Upper lobe of left lung (tissue), 6 donors: ENCODE measurements around the gene ZNF366. TPM values are rescaled to one million over a fixed set of nuclear protein-coding genes. Genes with fewer than 3 reads are reported as not detected.
A peak's percentile ranks its signal among the peaks of the same experiment; 100 is the strongest.

Source experiments
- ATAC-seq, 2 donors: fragments of 200-7000 bp; cut with Tn5 transposase; one replicate each; pipeline ENCODE4 v1.9.1; 2022; ENCODE audit warnings: mild to moderate bottlenecking in 2 of 2, moderate library complexity in 2 of 2; ENCODE audit not compliant: low FRiP score in 2 of 2
- DNase-seq, 2 donors: peaks; one replicate each; pipeline ENCODE4 v3.0.0-alpha.2; 2019 to 2020
- H3K27ac ChIP-seq, 4 donors: fragments of 200-600 bp; sonication (generic); one replicate each; pipeline ENCODE4 v1.5.1; 2016 to 2019
- H3K27me3 ChIP-seq, 4 donors: fragments of 200-600 bp; sonication (generic); one replicate each; pipeline ENCODE4 v1.5.1; 2017 to 2019
- H3K36me3 ChIP-seq, 4 donors: fragments of 200-600 bp; sonication (generic); one replicate each; pipeline ENCODE4 v1.5.1; 2016 to 2019
- H3K4me1 ChIP-seq, 4 donors: fragments of 200-600 bp; sonication (generic); one replicate each; pipeline ENCODE4 v1.5.1; 2018 to 2019
- H3K4me3 ChIP-seq, 4 donors: fragments of 200-600 bp; sonication (generic); one replicate each; pipeline ENCODE4 v1.5.1; 2017 to 2019; ENCODE audit warnings: mild to moderate bottlenecking in 2 of 4, moderate library complexity in 1 of 4
- H3K9me3 ChIP-seq, 4 donors: fragments of 200-600 bp; sonication (generic); one replicate each; pipeline ENCODE4 v1.5.1; 2018 to 2019
- EP300 ChIP-seq, 4 donors: sonication (generic); formaldehyde crosslinking; IDR thresholded peaks; one replicate each; pipeline ENCODE4 v1.5.1; 2017; ENCODE audit warnings: antibody characterized with exemption in 4 of 4, control low read depth in 2 of 4
- POLR2A ChIP-seq, 4 donors: fragments of 450-650 bp; IDR thresholded peaks; one replicate each; pipeline ENCODE4 v1.5.1; 2016 to 2017; ENCODE audit warnings: antibody characterized with exemption in 4 of 4, mild to moderate bottlenecking in 2 of 4
- POLR2AphosphoS5 ChIP-seq, 2 donors: sonication (generic); formaldehyde crosslinking; IDR thresholded peaks; one replicate each; pipeline ENCODE4 v1.5.1; 2017; ENCODE audit warnings: antibody characterized with exemption in 2 of 2
- WGBS, 2 donors: methylation state at CpG; one replicate each; pipeline ENCODE4 v1.1.5; 2017 to 2018; 5-methylcytosine and 5-hydroxymethylcytosine counted together
- total RNA-seq, 6 donors: library from RNA; depleted of rRNA in 4 of 6; stranded (reverse); fragments of >200 nt in 4 of 6; gene quantifications; one replicate each; pipeline versions ENCODE4 v1.1.0 to v1.2.1, GENCODE V29; 2016 to 2021
- TF ChIP-seq, protein P1 (sequence below), 6 experiments: fragments of 450-650 bp in 4 of 6; fragments of 200-600 bp in 2 of 6; sonication (generic) in 2 of 6; IDR thresholded peaks; one replicate each; pipeline ENCODE4 v1.5.1; 2016 to 2019; ENCODE audit warnings: antibody characterized with exemption in 6 of 6
- donor health status: DM: no; HTN: no; CAD: no; lungs with moderate emphysema.
- donor health status: DM: no; HTN: yes; CAD: no; lungs with severe emphysema.

The ZNF366 gene
- total RNA-seq, 6 donors from 2014 or later, result 3.1 to 12.4 (median 6.3) TPM

GRCh38 chr5:72474516-72474915 is 32.7 kb downstream of the ZNF366 start:
- Histone ChIP-seq H3K4me3 (no peak overlapping the region), H3K27me3 (no peaks in the 10 kb centered on the region), H3K36me3 (no peaks in the 10 kb centered on the region), H3K4me1 (peaks cover 7 to 10% (median 9%) of the 10 kb centered on the region in 4 donors), H3K9me3 (no peaks in the 10 kb centered on the region), H3K27ac (no peak overlapping the region)
- TF ChIP-seq POLR2A (IDR thresholded peaks at IDR 0.05) (no peak), POLR2AphosphoS5 (IDR thresholded peaks at IDR 0.05) (no peak), EP300 (IDR thresholded peaks at IDR 0.05) (no peak)
- TF ChIP-seq, protein P1, sequence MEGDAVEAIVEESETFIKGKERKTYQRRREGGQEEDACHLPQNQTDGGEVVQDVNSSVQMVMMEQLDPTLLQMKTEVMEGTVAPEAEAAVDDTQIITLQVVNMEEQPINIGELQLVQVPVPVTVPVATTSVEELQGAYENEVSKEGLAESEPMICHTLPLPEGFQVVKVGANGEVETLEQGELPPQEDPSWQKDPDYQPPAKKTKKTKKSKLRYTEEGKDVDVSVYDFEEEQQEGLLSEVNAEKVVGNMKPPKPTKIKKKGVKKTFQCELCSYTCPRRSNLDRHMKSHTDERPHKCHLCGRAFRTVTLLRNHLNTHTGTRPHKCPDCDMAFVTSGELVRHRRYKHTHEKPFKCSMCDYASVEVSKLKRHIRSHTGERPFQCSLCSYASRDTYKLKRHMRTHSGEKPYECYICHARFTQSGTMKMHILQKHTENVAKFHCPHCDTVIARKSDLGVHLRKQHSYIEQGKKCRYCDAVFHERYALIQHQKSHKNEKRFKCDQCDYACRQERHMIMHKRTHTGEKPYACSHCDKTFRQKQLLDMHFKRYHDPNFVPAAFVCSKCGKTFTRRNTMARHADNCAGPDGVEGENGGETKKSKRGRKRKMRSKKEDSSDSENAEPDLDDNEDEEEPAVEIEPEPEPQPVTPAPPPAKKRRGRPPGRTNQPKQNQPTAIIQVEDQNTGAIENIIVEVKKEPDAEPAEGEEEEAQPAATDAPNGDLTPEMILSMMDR (IDR thresholded peaks at IDR 0.05), result no peak
- DNase-seq, result no peak
- ATAC-seq, result no peak

DNA sequence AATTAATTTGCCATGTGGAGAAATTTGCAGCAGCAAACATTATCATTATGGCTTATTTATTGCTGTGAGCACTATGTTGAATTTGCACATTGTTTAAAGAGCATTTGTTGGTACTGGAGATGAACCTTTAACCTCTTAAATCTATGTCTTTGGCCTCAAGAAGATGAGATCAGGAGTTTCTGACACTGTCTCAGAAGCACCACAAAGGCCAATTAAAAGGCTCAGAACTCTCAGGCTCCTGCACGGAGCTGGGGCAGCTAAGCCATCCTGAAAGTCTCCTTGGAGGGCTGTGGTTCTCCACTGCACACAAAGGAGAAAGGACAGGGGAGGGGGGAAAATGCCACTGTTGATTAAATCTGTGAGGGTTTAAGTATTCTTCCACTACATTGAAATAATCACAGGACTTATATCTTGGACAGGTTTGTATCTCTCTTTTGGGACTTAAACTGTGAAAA is 33.1 kb downstream of the ZNF366 start:
- ATAC-seq, result no peak
- 78 to 86% methylated on average over 1 of the region's 1 CpG for WGBS, 2 donors
- Histone ChIP-seq H3K4me3 (no peak overlapping the region), H3K4me1 (peaks cover 7 to 10% (median 8%) of the 10 kb centered on the region in 4 donors), H3K27ac (no peak overlapping the region), H3K36me3 (no peaks in the 10 kb centered on the region), H3K9me3 (no peaks in the 10 kb centered on the region), H3K27me3 (no peaks in the 10 kb centered on the region)
- TF ChIP-seq EP300 (IDR thresholded peaks at IDR 0.05) (no peak), POLR2AphosphoS5 (IDR thresholded peaks at IDR 0.05) (no peak), POLR2A (IDR thresholded peaks at IDR 0.05) (no peak)
- TF ChIP-seq, protein P1 (IDR thresholded peaks at IDR 0.05), result no peak
- DNase-seq, result no peak

DNA sequence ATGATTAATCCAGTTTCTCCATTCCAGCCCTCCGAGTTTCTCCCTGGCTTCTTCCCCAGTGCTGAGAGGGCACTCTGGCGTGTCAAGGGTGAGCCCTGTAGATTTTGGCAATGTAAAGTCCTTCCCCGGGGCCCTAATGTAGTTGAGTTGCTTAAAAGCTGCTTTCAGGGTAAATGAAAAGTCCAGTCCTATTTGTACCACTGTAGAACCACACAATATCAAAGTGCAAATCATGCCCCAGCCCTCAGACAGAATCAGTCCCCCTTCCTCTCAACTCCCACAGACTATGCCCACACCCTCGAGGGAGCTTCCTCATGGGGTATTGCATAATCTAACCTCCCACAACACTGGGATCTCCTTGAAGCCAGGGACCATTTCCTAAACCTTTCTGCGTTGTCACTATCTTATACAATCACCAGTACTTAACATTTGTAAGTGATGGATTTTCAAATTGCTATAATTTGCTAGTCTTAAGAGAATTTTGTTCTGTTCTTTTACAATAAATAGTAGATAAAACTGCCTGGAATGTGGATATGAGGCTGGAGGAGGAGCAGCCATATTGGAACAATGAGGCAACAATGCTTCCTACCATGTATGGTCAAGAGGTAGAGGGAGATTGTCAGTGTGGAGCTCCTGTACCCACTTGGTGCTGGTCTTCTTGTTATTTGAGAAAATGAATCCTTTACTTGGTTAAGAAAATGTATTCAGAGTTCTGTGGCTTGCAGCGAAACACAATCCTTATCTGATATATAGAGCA is 34.4 kb downstream of the ZNF366 start:
- Histone ChIP-seq H3K27me3 (no peaks in the 10 kb centered on the region), H3K36me3 (no peaks in the 10 kb centered on the region), H3K9me3 (no peaks in the 10 kb centered on the region), H3K4me3 (no peak overlapping the region), H3K4me1 (peaks cover 0 to 9% (median 5%) of the 10 kb centered on the region in 4 donors), H3K27ac (peak overlapping the region in 3 of 4 donors; percentile 26 to 38 (median 28))
- TF ChIP-seq EP300 (IDR thresholded peaks at IDR 0.05) (peak in 1 of 4 donors; percentile 8), POLR2A (IDR thresholded peaks at IDR 0.05) (no peak), POLR2AphosphoS5 (IDR thresholded peaks at IDR 0.05) (peak in 1 of 2 donors; percentile 30)
- TF ChIP-seq, protein P1 (IDR thresholded peaks at IDR 0.05), result no peak
- DNase-seq (no peak), ATAC-seq (peak; percentile 54 to 82)
- WGBS, 2 donors, result 34 to 59% methylated on average over 6 of the region's 6 CpGs

DNA sequence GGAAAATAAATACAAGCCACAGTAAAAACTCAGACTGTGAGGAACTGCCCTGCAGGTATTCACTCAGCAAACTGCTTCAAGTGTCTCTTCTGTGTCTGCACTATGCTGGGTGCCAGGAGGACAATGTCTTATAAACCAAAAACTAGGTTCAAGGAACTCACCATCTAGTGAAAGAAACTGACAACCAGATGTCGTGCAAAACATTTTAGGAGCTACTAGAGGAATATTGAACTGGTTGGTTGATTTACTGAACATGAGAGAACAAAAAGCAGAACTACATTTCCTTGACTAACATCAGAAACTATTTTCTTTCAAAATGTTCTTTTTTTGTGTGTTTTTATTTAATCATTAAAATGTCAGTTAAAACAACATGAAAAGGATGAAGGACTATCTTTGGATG is 35.2 kb downstream of the ZNF366 start:
- WGBS, 2 donors, result 57 to 72% methylated on average over 1 of the region's 1 CpG

More for the DNA sequence above, 35.2 kb downstream of the ZNF366 start:
- Histone ChIP-seq H3K9me3 (no peaks in the 10 kb centered on the region), H3K27ac (peak overlapping the region in 3 of 4 donors; percentile 26 to 38 (median 28)), H3K36me3 (no peaks in the 10 kb centered on the region), H3K27me3 (no peaks in the 10 kb centered on the region), H3K4me3 (no peak overlapping the region), H3K4me1 (peaks cover 0 to 8% (median 4%) of the 10 kb centered on the region in 4 donors)
- ATAC-seq (no peak), DNase-seq (no peak)
- no peak for TF ChIP-seq EP300 (IDR thresholded peaks at IDR 0.05)
- TF ChIP-seq, protein P1 (IDR thresholded peaks at IDR 0.05), result no peak
- TF ChIP-seq POLR2AphosphoS5 (IDR thresholded peaks at IDR 0.05), result no peak
- TF ChIP-seq POLR2A (IDR thresholded peaks at IDR 0.05), result no peak
